ENCODE measurements around the gene SSTR1.

DNA sequence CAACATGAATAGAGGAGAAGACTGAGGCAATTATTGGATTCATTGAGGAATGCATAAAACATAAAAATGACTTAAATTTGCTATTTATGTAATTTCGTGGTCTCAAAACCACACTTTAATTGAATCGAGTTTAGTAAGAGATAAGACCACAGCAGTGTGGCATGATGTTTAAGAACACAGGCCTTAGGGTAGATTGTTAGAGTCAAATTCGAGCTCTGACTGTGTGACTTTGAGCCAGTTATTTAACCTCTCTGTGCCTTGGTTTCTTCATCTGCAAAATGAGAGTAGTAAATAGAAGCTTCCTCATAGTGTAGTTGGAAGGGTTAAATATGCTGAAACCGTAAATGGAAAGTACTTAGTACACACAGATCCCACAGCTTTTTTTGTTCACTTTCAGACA, 9.3 kb upstream of the SSTR1 start:
- TF ChIP-seq EZH2phosphoT487 (conservative IDR thresholded peaks at IDR 0.05; ENCODE audit: low read length): no peak
- TF ChIP-seq, protein P1, sequence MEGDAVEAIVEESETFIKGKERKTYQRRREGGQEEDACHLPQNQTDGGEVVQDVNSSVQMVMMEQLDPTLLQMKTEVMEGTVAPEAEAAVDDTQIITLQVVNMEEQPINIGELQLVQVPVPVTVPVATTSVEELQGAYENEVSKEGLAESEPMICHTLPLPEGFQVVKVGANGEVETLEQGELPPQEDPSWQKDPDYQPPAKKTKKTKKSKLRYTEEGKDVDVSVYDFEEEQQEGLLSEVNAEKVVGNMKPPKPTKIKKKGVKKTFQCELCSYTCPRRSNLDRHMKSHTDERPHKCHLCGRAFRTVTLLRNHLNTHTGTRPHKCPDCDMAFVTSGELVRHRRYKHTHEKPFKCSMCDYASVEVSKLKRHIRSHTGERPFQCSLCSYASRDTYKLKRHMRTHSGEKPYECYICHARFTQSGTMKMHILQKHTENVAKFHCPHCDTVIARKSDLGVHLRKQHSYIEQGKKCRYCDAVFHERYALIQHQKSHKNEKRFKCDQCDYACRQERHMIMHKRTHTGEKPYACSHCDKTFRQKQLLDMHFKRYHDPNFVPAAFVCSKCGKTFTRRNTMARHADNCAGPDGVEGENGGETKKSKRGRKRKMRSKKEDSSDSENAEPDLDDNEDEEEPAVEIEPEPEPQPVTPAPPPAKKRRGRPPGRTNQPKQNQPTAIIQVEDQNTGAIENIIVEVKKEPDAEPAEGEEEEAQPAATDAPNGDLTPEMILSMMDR (IDR thresholded peaks at IDR 0.05; ENCODE audit: insufficient read depth, low read length, poor library complexity, severe bottlenecking): no peak
